Uterus (tissue), 2 donors: ENCODE measurements around the gene SLC5A5.

Experiments used
- CTCF ChIP-seq, 4 experiments: fragments of 200-600 bp in 2 of 4; fragments of 450-650 bp in 2 of 4; sonication (generic) in 2 of 4; IDR thresholded peaks; one replicate each; pipeline ENCODE4 v1.5.1; 2016 to 2019; ENCODE audit warnings: antibody characterized with exemption in 4 of 4, mild to moderate bottlenecking in 2 of 4, moderate library complexity in 1 of 4
- POLR2A ChIP-seq, 2 donors: fragments of 450-650 bp; IDR thresholded peaks; one replicate each; pipeline ENCODE4 v1.6.1; 2016; ENCODE audit warnings: antibody characterized with exemption in 2 of 2, mild to moderate bottlenecking in 1 of 2, moderate library complexity in 1 of 2

GRCh38 chr19:17840019-17840418 is 31.7 kb upstream of the SLC5A5 start:
- TF ChIP-seq CTCF (IDR thresholded peaks at IDR 0.05) = no peak
- no peak for TF ChIP-seq POLR2A (IDR thresholded peaks at IDR 0.05)
